Ishikawa (cell line): Measurements from ENCODE around the gene PPARG.

Experiments used
- EP300 ChIP-seq: IDR thresholded peaks from 2 replicates; pipeline ENCODE4 v1.6.1; 2012; ENCODE audit warnings: borderline replicate concordance
- FOXM1 ChIP-seq: IDR thresholded peaks from 2 replicates; pipeline ENCODE4 v1.6.1; 2012; ENCODE audit warnings: low read depth, borderline replicate concordance
- TF ChIP-seq, protein P1 (sequence below): IDR thresholded peaks from 2 replicates; pipeline ENCODE4 v1.6.1; 2012; ENCODE audit warnings: low read depth, mild to moderate bottlenecking

- TF ChIP-seq, protein P1, sequence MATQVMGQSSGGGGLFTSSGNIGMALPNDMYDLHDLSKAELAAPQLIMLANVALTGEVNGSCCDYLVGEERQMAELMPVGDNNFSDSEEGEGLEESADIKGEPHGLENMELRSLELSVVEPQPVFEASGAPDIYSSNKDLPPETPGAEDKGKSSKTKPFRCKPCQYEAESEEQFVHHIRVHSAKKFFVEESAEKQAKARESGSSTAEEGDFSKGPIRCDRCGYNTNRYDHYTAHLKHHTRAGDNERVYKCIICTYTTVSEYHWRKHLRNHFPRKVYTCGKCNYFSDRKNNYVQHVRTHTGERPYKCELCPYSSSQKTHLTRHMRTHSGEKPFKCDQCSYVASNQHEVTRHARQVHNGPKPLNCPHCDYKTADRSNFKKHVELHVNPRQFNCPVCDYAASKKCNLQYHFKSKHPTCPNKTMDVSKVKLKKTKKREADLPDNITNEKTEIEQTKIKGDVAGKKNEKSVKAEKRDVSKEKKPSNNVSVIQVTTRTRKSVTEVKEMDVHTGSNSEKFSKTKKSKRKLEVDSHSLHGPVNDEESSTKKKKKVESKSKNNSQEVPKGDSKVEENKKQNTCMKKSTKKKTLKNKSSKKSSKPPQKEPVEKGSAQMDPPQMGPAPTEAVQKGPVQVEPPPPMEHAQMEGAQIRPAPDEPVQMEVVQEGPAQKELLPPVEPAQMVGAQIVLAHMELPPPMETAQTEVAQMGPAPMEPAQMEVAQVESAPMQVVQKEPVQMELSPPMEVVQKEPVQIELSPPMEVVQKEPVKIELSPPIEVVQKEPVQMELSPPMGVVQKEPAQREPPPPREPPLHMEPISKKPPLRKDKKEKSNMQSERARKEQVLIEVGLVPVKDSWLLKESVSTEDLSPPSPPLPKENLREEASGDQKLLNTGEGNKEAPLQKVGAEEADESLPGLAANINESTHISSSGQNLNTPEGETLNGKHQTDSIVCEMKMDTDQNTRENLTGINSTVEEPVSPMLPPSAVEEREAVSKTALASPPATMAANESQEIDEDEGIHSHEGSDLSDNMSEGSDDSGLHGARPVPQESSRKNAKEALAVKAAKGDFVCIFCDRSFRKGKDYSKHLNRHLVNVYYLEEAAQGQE = no peak
- TF ChIP-seq EP300 (no peak), FOXM1 (no peak)
Measured at GRCh38 chr3:12302564-12302963, 13.7 kb downstream of the PPARG start.
